B cell (primary cell): ENCODE measurements around the gene PROCA1. TPM values are rescaled to one million over a fixed set of nuclear protein-coding genes. Genes with fewer than 3 reads are reported as not detected.

Experiments
- ATAC-seq: fragments of 200-7000 bp; cut with Tn5 transposase; one replicate; pipeline ENCODE4 v1.10.0; 2021; ENCODE audit warnings: low read depth, mild to moderate bottlenecking, moderate number of reproducible peaks, moderate library complexity
- CTCF ChIA-PET: fragments of 350-600 bp; sonication (Branson Sonifier 250); formaldehyde crosslinking; loops from one replicate; lab custom pipeline; 2021; ENCODE audit warnings: antibody characterized with exemption, inconsistent platforms; lab: Charles Lee
- POLR2A ChIA-PET: fragments of 350-600 bp; sonication (Branson Sonifier 250); formaldehyde crosslinking; loops from one replicate; lab custom pipeline; 2021; ENCODE audit warnings: antibody characterized with exemption; lab: Charles Lee
- DNase-seq: peaks from one replicate; pipeline ENCODE4 v3.0.0; 2013
- H2AFZ ChIP-seq: 2 replicates; pipeline ENCODE4 v1.6.1; 2012; ENCODE audit warnings: mild to moderate bottlenecking, low read depth, low read length; ENCODE audit not compliant: insufficient read depth, poor library complexity, severe bottlenecking
- H3K27ac ChIP-seq, 2 donors: 1 replicate in 1 of 2; 2 replicates in 1 of 2; pipeline ENCODE4 v1.5.1; 2012 to 2013; ENCODE audit warnings: low read length in 2 of 2, mild to moderate bottlenecking in 2 of 2, moderate library complexity in 1 of 2
- H3K27me3 ChIP-seq, 4 experiments: fragments of 200-600 bp in 1 of 4; sonication (generic) in 1 of 4; replicated peaks in 1 of 4; 1 replicate in 2 of 4; 2 replicates in 2 of 4; pipeline versions ENCODE4 v1.6.1 to v1.7.0; 2013 to 2016; ENCODE audit warnings: low read length in 3 of 4, mild to moderate bottlenecking in 2 of 4, mixed read lengths in 1 of 4, moderate library complexity in 1 of 4; ENCODE audit not compliant: insufficient read depth in 4 of 4, control insufficient read depth in 3 of 4; ENCODE audit errors: control extremely low read depth in 1 of 4
- H3K36me3 ChIP-seq, 2 experiments: replicated peaks in 1 of 2; 1 replicate in 1 of 2; 2 replicates in 1 of 2; pipeline versions ENCODE4 v1.6.1 to v1.7.1; 2013; ENCODE audit warnings: low read length in 1 of 2; ENCODE audit not compliant: insufficient read depth in 2 of 2, control insufficient read depth in 1 of 2; ENCODE audit errors: control extremely low read depth in 1 of 2, extremely low read depth in 1 of 2
- H3K4me1 ChIP-seq, 2 donors: fragments of 200-600 bp in 1 of 2; sonication (generic) in 1 of 2; 1 replicate in 1 of 2; 2 replicates in 1 of 2; pipeline versions ENCODE4 v1.5.1 to v1.6.1; 2013 to 2017; ENCODE audit warnings: low read length in 2 of 2; ENCODE audit not compliant: control insufficient read depth in 2 of 2, insufficient read depth in 2 of 2
- H3K4me2 ChIP-seq: replicated peaks from 2 replicates; pipeline ENCODE3; 2012; ENCODE audit warnings: mild to moderate bottlenecking, low read depth, low read length; ENCODE audit not compliant: poor library complexity, severe bottlenecking
- H3K4me3 ChIP-seq, 5 experiments: fragments of 200-600 bp in 1 of 5; sonication (generic) in 1 of 5; 1 replicate in 3 of 5; 2 replicates in 2 of 5; pipeline versions ENCODE4 v1.5.1 to v1.7.0; 2011 to 2016; ENCODE audit warnings: low read length in 4 of 5, mild to moderate bottlenecking in 4 of 5, low read depth in 2 of 5, control low read depth in 1 of 5, moderate library complexity in 1 of 5; ENCODE audit not compliant: insufficient read depth in 1 of 5; ENCODE audit errors: control extremely low read depth in 1 of 5, extremely low read depth in 1 of 5
- H3K79me2 ChIP-seq: fragments of 200-600 bp; sonication (generic); one replicate; pipeline ENCODE4 v1.6.0; 2016; ENCODE audit warnings: low read length; ENCODE audit not compliant: control insufficient read depth, insufficient read depth
- H3K9ac ChIP-seq: fragments of 200-600 bp; sonication (generic); 2 replicates; pipeline ENCODE4 v1.6.1; 2017; ENCODE audit warnings: mild to moderate bottlenecking, low read length, moderate library complexity
- H3K9me3 ChIP-seq, 3 donors: one replicate each; pipeline versions ENCODE4 v1.6.1 to v1.7.1; 2013; ENCODE audit warnings: low read length in 2 of 3; ENCODE audit not compliant: control insufficient read depth in 2 of 3, insufficient read depth in 1 of 3; ENCODE audit errors: control extremely low read depth in 1 of 3
- H4K20me1 ChIP-seq: 2 replicates; pipeline ENCODE4 v1.6.0; 2012; ENCODE audit warnings: mild to moderate bottlenecking, low read length; ENCODE audit not compliant: insufficient read depth, control insufficient read depth, poor library complexity, severe bottlenecking
- H3K27ac Mint-ChIP-seq: one replicate; pipeline ENCODE4 v1.8.0; 2021; ENCODE audit warnings: mixed read lengths
- H3K27me3 Mint-ChIP-seq: one replicate; pipeline ENCODE4 v1.8.0; 2021; ENCODE audit warnings: mixed read lengths
- H3K4me1 Mint-ChIP-seq: one replicate; pipeline ENCODE4 v1.8.0; 2021; ENCODE audit warnings: mixed read lengths
- H3K4me3 Mint-ChIP-seq: one replicate; pipeline ENCODE4 v1.8.0; 2021; ENCODE audit warnings: mixed read lengths
- H3K9me3 Mint-ChIP-seq: one replicate; pipeline ENCODE4 v1.8.0; 2022; ENCODE audit warnings: mixed read lengths; ENCODE audit not compliant: insufficient read depth
- EZH2 ChIP-seq: IDR thresholded peaks from 2 replicates; pipeline ENCODE4 v1.6.1; 2012; ENCODE audit warnings: borderline replicate concordance, low read depth, mild to moderate bottlenecking, moderate library complexity, low read length; ENCODE audit not compliant: insufficient read depth, poor library complexity, severe bottlenecking
- WGBS: methylation state at CpG from one replicate; pipeline ENCODE4 v1.1.5; 2013; ENCODE audit warnings: missing lambda C conversion rate; ENCODE audit not compliant: insufficient coverage; 5-methylcytosine and 5-hydroxymethylcytosine counted together
- intact Hi-C: fragments of 100-400 bp; cut with micrococcal nuclease; formaldehyde crosslinking; loops from one replicate; pipeline ENCODE4 v1.10.0; 2022
- polyA plus RNA-seq: library from polyadenylated mRNA; depleted of rRNA; stranded (reverse); fragments of >200 nt; gene quantifications from 2 replicates; pipeline ENCODE4 v1.2.3, GENCODE V29; 2012
- total RNA-seq, 2 donors: library from RNA; stranded (reverse); fragments of 120-200 nt in 1 of 2; gene quantifications; 1 replicate in 1 of 2; 2 replicates in 1 of 2; pipeline versions ENCODE4 v1.2.3 to v1.2.4, GENCODE V29; 2013 to 2022
- TF ChIP-seq, protein P1 (sequence below): fragments of 200-600 bp; IDR thresholded peaks from one replicate; pipeline ENCODE4 v1.8.0; 2022; ENCODE audit warnings: antibody characterized with exemption, mild to moderate bottlenecking

PROCA1 gene
- total and polyA plus RNA-seq, 2 donors (not counting 1 experiment from before 2014, with no cell fraction given) = 7.4 to 26.8 TPM

DNA sequence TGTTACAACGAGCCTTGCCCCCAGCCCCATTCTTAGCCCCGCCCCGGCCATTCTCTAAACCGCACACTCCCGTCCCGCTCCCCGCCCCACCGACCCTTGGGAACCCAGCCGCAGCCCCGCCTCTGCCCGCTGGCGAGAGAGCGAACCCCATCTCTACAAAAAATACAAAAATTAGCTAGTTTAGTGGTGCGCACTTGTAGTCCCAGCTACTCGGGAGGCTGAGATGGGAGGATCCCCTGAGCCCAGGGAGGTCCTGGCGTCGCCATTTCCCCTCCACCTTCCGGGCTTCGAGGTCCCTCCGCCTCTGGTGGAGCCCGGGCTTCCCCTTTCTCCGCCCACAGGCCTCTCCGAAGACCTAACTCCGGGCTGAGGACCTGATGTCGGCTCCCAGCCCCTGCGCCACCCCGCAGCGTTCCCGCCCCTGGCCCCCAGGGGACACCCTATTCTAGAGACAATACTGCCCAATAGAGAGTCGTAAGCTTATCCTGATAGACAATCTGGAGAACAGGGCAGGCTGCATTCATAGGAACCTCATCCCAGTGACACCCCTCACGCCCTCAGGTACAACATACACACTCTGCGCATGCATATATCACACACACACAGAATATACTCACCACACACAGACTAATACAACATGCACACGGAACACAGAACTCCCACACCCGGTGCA is 480 bp upstream of the PROCA1 start:
- Mint-ChIP-seq H3K27me3 (no peaks in the 10 kb centered on the region), H3K9me3 (no peaks in the 10 kb centered on the region), H3K27ac (peak overlapping the region; percentile 93), H3K4me3 (peak overlapping the region; percentile 96), H3K4me1 (peaks cover 19% of the 10 kb centered on the region)
- intact Hi-C loops = loop anchor here (10.0 kb wide), 2 partner anchors 137 to 433 kb away; partner anchors contain the start of genes ALDOC and PIGS
- peaks cover 16 to 25% of the 10 kb centered on the region in 2 donors for H3K4me1 ChIP-seq
- no peaks in the 10 kb centered on the region for H3K9me3 ChIP-seq
- peak overlapping the region; percentile 93 for H3K4me2 ChIP-seq
- ATAC-seq (peak; percentile 50), DNase-seq (peak; percentile 83)
- H3K27ac ChIP-seq = peak overlapping the region; percentile 69 to 79
- H3K27me3 ChIP-seq = peaks cover 0 to 6% (median 2%) of the 10 kb centered on the region in 4 experiments
- peak overlapping the region; percentile 74 for H3K9ac ChIP-seq
- peak overlapping the region; percentile 96 for H2AFZ ChIP-seq
- ChIA-PET CTCF (interaction anchor here (1.2 to 3.2 kb wide), 7 partner anchors 7 to 405 kb away, joined by 3 to 31 read pairs (median 5); partner anchors contain the start of genes RPL23A and TLCD1), POLR2A (interaction anchor here (0.6 to 2.8 kb wide), 9 partner anchors 8 to 240 kb away, joined by 3 to 38 read pairs (median 6); partner anchors contain the start of genes BLTP2, NEK8, PHF12 and RPL23A)
- WGBS = 7% methylated on average over 33 of the region's 34 CpGs
- H3K36me3 ChIP-seq = no peaks in the 10 kb centered on the region
- peak overlapping the region; percentile 52 to 88 (median 73) for H3K4me3 ChIP-seq
- no peaks in the 10 kb centered on the region for H3K79me2 ChIP-seq
- no peaks in the 10 kb centered on the region for H4K20me1 ChIP-seq
- TF ChIP-seq, protein P1, sequence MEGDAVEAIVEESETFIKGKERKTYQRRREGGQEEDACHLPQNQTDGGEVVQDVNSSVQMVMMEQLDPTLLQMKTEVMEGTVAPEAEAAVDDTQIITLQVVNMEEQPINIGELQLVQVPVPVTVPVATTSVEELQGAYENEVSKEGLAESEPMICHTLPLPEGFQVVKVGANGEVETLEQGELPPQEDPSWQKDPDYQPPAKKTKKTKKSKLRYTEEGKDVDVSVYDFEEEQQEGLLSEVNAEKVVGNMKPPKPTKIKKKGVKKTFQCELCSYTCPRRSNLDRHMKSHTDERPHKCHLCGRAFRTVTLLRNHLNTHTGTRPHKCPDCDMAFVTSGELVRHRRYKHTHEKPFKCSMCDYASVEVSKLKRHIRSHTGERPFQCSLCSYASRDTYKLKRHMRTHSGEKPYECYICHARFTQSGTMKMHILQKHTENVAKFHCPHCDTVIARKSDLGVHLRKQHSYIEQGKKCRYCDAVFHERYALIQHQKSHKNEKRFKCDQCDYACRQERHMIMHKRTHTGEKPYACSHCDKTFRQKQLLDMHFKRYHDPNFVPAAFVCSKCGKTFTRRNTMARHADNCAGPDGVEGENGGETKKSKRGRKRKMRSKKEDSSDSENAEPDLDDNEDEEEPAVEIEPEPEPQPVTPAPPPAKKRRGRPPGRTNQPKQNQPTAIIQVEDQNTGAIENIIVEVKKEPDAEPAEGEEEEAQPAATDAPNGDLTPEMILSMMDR = no peak
- no peak for TF ChIP-seq EZH2
